BLaER1 treated with 17β-estradiol and CSF1 and Interleukin-3, amounts not matched to agents 10 nM and 100 nM (cell line): Measurements from ENCODE around the gene SSUH2.
A peak's percentile ranks its signal among the peaks of the same experiment; 100 is the strongest.

ENCODE experiments used
- H3K27ac ChIP-seq, 11 experiments: shearing (Covaris generic); formaldehyde crosslinking; 2 replicates each; pipeline ENCODE4 v1.8.1; 2022
- H3K27me3 ChIP-seq, 11 experiments: shearing (Covaris generic); formaldehyde crosslinking; 2 replicates each; pipeline ENCODE4 v1.8.1; 2022
- H3K36me3 ChIP-seq, 11 experiments: shearing (Covaris generic); formaldehyde crosslinking; 2 replicates each; pipeline ENCODE4 v1.8.1; 2022
- H3K4me1 ChIP-seq, 10 experiments: shearing (Covaris generic); formaldehyde crosslinking; 2 replicates each; pipeline ENCODE4 v1.8.1; 2022
- H3K4me2 ChIP-seq, 11 experiments: shearing (Covaris generic); formaldehyde crosslinking; 2 replicates each; pipeline ENCODE4 v1.8.1; 2022
- H3K4me3 ChIP-seq, 10 experiments: shearing (Covaris generic); formaldehyde crosslinking; 2 replicates each; pipeline ENCODE4 v1.8.1; 2022
- H3K9ac ChIP-seq, 11 experiments: shearing (Covaris generic); formaldehyde crosslinking; 2 replicates each; pipeline ENCODE4 v1.8.1; 2022
- H3K9me3 ChIP-seq, 11 experiments: shearing (Covaris generic); formaldehyde crosslinking; replicated peaks in 1 of 11; 2 replicates each; pipeline ENCODE4 v1.8.1; 2022
- H4K20me1 ChIP-seq, 11 experiments: shearing (Covaris generic); formaldehyde crosslinking; 2 replicates each; pipeline ENCODE4 v1.8.1; 2022
- Cebpa-rat ChIP-seq, 11 experiments: shearing (Covaris generic); IDR thresholded peaks; 2 replicates each; pipeline ENCODE4 v1.8.1; 2022

SSUH2 gene

DNA sequence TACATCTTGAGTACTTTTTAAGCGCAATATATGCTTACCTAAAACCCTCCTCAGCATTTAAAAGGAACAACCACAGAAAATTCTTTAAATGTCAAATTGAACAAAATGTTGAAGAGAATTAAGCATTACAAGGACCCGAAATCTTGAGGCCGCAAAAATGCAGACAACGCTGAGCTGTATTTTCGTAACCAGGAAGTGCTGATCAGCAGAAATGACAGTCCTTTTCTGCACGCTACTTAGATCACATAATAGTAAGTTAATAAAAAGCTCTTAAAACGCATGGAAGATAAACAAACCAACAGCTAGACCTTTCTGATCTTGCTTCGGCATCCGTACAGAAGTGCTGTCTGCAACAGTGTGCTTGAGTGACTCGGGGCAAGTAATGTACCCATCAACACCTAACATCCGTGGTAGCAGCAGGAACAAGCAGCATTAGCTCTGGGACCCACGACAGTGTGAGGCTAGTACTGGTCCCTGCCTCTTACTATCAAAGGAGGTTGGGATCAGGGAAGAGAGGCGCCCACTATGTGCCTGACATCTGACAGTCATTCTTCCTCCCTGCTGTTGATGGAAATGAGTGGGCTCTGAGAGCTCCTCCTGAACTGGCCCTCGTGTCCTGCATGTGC, 1.8 kb upstream of the SSUH2 start:
- H3K9ac ChIP-seq: no peak overlapping the region
- H3K4me1 ChIP-seq: peaks cover 0 to 28% (median 18%) of the 10 kb centered on the region in 10 experiments; a peak in 15 of 20 replicates
- no peaks in the 10 kb centered on the region for H3K27me3 ChIP-seq
- TF ChIP-seq Cebpa-rat (IDR thresholded peaks at IDR 0.05): no peak
- H3K36me3 ChIP-seq: no peaks in the 10 kb centered on the region
- no peaks in the 10 kb centered on the region for H3K9me3 ChIP-seq
- no peak overlapping the region for H3K4me2 ChIP-seq
- no peak overlapping the region for H3K4me3 ChIP-seq
- H4K20me1 ChIP-seq: no peaks in the 10 kb centered on the region
- H3K27ac ChIP-seq: no peak overlapping the region

DNA sequence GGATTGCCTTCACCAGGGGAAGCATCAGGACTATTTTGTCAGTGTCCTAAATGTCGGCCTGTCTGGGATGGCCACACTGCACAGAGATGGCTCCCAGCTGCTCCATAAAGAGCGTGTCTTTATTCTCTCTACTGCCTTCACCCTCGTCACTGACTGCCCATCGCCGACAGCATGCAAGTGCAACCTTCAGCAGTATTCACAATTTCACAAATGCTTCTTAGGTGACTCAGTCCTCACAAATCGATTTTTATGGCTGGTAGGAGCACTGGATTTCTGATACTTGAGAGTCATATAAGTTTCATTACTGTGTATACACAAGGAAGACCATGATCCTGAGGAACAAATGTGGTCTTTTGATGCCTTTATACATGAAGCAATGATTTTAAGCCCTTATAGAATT, 1.1 kb upstream of the SSUH2 start:
- Histone ChIP-seq H3K36me3 (no peaks in the 10 kb centered on the region), H3K27me3 (no peaks in the 10 kb centered on the region), H3K9ac (no peak overlapping the region), H3K4me2 (peak overlapping the region in 6 of 11 experiments; percentile 11 to 78 (median 74); a peak in 9 of 22 replicates), H3K27ac (no peak overlapping the region), H3K9me3 (no peaks in the 10 kb centered on the region), H4K20me1 (no peaks in the 10 kb centered on the region), H3K4me1 (peaks cover 0 to 21% (median 18%) of the 10 kb centered on the region in 10 experiments; a peak in 15 of 20 replicates), H3K4me3 (no peak overlapping the region)
- TF ChIP-seq Cebpa-rat (IDR thresholded peaks at IDR 0.05): no peak

DNA sequence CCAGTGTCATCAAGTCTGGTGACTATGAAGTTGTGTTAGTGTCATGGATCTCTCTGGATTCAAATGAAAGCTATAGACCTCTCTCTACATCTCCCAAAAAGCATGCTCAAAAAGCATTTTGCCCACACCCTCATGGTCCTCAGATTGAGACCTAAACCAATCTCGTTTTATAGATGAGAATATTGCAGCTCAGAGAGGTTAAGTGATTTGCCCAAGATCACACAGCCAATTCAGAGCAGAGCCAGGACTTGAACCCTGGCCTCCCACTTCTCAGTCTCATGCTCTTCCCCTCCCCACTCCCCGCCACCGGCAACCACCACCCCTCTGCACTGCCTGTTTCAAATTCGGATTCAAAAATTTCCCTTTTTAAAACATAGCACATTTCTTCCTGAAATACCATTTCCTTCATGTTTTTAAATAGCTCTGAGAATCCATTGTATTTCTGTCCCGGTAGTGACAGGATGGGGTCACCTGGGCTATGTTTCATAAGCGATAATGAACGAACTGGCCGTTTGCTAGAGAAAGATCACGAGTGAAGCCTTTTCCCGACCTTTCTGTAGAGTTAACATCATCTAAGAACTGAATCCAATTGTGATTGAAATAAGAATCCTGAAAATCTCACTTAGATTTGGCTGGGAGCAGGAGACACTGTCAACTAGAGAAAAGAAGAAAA, 769 bp downstream of the SSUH2 start:
- no peaks in the 10 kb centered on the region for H3K27me3 ChIP-seq
- no peak overlapping the region for H3K9ac ChIP-seq
- no peaks in the 10 kb centered on the region for H3K9me3 ChIP-seq

DNA sequence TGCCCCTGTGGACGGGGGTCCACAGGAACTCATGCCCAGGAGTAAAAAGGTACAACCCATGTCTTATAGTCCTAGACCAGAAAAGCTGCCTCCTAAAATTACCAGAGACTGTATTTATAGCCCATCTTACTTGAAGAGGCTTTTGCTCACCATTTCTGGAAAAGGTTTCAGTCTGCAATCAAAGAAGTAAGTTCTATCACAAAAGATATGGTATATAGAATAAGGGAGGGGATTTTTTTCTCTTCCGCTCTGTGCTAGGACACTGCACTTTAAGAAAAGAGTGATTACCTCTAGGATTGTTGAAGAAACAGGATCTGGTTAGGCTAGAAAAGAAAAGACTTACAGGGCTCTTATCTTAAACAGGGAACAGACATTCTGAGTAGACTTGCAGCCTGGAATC, 2.6 kb downstream of the SSUH2 start:
- Histone ChIP-seq H3K27me3 (no peaks in the 10 kb centered on the region), H3K9me3 (no peaks in the 10 kb centered on the region), H3K4me3 (no peak overlapping the region), H3K4me2 (no peak overlapping the region), H3K9ac (no peak overlapping the region), H4K20me1 (no peaks in the 10 kb centered on the region), H3K27ac (no peak overlapping the region), H3K36me3 (no peaks in the 10 kb centered on the region), H3K4me1 (peaks cover 0 to 36% (median 24%) of the 10 kb centered on the region in 10 experiments; a peak in 15 of 20 replicates)
- TF ChIP-seq Cebpa-rat (IDR thresholded peaks at IDR 0.05): no peak

More for the DNA sequence above, 769 bp downstream of the SSUH2 start:
- H3K4me1 ChIP-seq: peaks cover 0 to 27% (median 22%) of the 10 kb centered on the region in 10 experiments; a peak in 15 of 20 replicates
- no peaks in the 10 kb centered on the region for H3K36me3 ChIP-seq
- peak overlapping the region in 8 of 11 experiments; percentile 11 to 78 (median 68); a peak in 14 of 22 replicates for H3K4me2 ChIP-seq
- TF ChIP-seq Cebpa-rat (IDR thresholded peaks at IDR 0.05): no peak
- no peak overlapping the region for H3K27ac ChIP-seq
- no peaks in the 10 kb centered on the region for H4K20me1 ChIP-seq
- H3K4me3 ChIP-seq: no peak overlapping the region

DNA sequence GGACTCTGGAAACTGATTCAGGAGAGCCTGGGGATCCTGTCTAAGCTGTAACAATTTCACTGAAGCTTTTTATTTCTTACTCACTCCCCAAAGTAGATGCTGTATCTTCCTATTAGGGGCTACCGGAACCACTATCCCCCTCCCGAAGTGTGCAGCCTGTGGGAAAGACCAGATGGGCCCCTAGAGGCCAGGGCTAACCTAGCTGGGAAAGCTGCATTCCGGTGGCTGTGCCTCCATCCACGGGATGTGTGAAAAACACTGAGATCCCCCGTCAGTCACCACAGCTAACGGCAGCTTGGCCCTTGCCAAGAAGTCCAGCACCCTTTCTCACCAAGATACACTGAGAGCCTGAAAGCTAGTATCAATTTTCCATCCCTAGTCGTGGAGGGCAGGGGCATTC, 3.1 kb downstream of the SSUH2 start:
- Histone ChIP-seq H3K4me3 (no peak overlapping the region), H3K4me1 (peaks cover 0 to 36% (median 24%) of the 10 kb centered on the region in 10 experiments; a peak in 15 of 20 replicates), H3K4me2 (no peak overlapping the region), H3K27ac (no peak overlapping the region), H3K36me3 (no peaks in the 10 kb centered on the region), H3K9ac (no peak overlapping the region), H3K9me3 (no peaks in the 10 kb centered on the region), H4K20me1 (no peaks in the 10 kb centered on the region), H3K27me3 (no peaks in the 10 kb centered on the region)
- TF ChIP-seq Cebpa-rat (IDR thresholded peaks at IDR 0.05): no peak

DNA sequence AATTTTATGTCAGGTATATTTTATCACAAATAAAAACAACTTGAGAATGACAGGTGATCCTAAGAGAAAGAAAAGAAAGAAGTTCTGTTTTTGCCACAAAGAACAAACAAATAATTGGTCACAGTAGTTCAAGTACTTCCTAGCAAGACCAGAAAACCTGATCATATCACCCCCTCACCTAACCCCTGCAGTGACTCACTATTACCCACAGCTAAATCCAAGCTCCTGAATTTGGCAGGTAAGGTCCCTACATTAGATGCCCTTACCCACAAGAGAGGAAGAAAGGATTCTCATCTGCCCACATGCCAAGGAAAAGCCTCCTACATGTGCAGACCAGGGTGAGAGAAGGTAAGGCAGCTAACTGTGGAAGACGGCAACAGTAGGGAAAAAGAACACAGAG, 4.4 kb downstream of the SSUH2 start:
- Histone ChIP-seq H3K4me3 (no peak overlapping the region), H3K27me3 (no peaks in the 10 kb centered on the region), H3K4me1 (peaks cover 0 to 31% (median 20%) of the 10 kb centered on the region in 10 experiments; a peak in 15 of 20 replicates), H3K9ac (no peak overlapping the region), H3K4me2 (no peak overlapping the region), H3K36me3 (no peaks in the 10 kb centered on the region), H4K20me1 (no peaks in the 10 kb centered on the region), H3K9me3 (peaks cover 0 to 4% (median 0%) of the 10 kb centered on the region in 11 experiments; a peak in 1 of 22 replicates), H3K27ac (no peak overlapping the region)
- no peak for TF ChIP-seq Cebpa-rat (IDR thresholded peaks at IDR 0.05)

DNA sequence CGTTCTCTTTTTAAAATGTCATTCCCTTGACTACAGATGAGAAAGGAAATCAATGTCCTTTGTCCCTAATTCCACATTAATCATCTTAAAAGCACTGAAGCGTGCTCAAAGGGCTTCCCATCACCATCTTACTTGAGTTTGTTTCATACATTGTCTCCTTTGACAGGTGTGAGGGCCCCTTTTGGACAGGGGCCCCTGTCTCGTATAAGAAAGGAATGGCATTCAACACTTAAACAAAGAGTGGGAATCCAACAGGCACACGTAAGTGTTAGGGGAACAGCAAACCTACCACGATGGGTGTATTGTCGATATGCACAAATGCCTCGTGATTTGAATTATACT, 5.0 kb downstream of the SSUH2 start:
- H3K27ac ChIP-seq: no peak overlapping the region

DNA sequence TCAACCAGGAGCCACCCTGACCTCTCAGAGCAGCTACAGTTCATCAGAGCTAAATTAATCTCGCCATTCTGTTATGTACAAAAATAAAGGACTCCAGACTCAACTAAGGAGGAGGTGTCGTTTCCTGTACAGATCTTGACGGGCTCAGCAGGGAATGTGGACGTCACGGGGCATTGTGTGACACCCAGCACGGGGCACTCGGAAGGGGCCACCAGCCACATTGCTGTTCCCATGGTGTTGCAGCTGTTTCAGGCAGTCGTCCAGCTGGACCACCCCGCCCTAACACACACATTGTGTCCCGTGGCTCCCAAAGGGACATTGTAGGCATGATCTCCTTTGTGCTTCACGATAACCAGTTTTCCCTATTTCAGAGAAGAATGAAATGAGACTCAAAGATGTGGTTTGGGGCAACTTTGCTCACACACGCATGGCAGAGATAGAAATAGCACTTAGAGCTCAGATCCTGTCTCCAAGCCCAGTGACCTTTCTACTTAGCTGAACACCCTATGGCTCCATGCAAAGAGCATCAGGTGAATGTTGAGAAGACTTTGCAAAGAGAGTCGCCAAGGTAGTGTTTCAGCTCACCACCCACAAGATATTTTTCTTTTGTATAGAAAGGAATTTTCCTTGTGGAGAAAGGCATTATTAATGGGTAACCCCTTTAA, 5.5 kb downstream of the SSUH2 start:
- Histone ChIP-seq H3K4me2 (peak overlapping the region in 7 of 11 experiments; percentile 7 to 42 (median 23); a peak in 10 of 22 replicates), H3K27ac (no peak overlapping the region), H3K9ac (no peak overlapping the region), H3K4me3 (no peak overlapping the region), H3K4me1 (peaks cover 0 to 20% (median 9%) of the 10 kb centered on the region in 10 experiments; a peak in 14 of 20 replicates), H3K9me3 (peaks cover 0 to 4% (median 0%) of the 10 kb centered on the region in 11 experiments; a peak in 1 of 22 replicates), H3K36me3 (no peaks in the 10 kb centered on the region), H3K27me3 (no peaks in the 10 kb centered on the region), H4K20me1 (no peaks in the 10 kb centered on the region)
- no peak for TF ChIP-seq Cebpa-rat (IDR thresholded peaks at IDR 0.05)

More for the DNA sequence above, 5.0 kb downstream of the SSUH2 start:
- Histone ChIP-seq H3K9ac (no peak overlapping the region), H3K36me3 (no peaks in the 10 kb centered on the region), H3K4me3 (no peak overlapping the region), H3K9me3 (peaks cover 0 to 4% (median 0%) of the 10 kb centered on the region in 11 experiments; a peak in 1 of 22 replicates), H3K4me2 (no peak overlapping the region), H3K4me1 (peaks cover 0 to 25% (median 14%) of the 10 kb centered on the region in 10 experiments; a peak in 15 of 20 replicates), H3K27me3 (no peaks in the 10 kb centered on the region), H4K20me1 (no peaks in the 10 kb centered on the region)
- no peak for TF ChIP-seq Cebpa-rat (IDR thresholded peaks at IDR 0.05)

DNA sequence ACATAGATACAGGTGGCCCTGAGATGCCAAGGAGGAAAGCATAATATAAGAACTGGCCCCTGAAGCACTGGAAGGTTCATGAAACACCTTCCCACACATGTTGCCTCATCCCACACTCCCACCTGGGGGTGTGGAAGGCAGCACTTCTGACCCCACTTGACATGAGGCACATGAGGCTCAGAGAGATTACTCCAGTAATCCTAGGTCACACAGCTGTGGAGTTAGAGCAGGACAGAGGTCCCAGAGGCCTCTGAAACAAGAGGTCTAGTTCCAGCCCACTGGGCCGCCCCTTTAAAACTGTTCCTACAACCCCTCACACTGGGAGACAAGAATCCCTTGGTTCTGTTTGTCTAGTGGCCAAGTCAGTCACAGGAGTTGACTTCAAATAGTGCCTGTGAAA, 7.2 kb downstream of the SSUH2 start:
- Histone ChIP-seq H3K4me2 (no peak overlapping the region), H3K4me1 (peaks cover 0 to 15% (median 6%) of the 10 kb centered on the region in 10 experiments; a peak in 14 of 20 replicates), H3K9ac (no peak overlapping the region), H3K27ac (no peak overlapping the region), H3K36me3 (no peaks in the 10 kb centered on the region), H3K9me3 (peaks cover 0 to 4% (median 0%) of the 10 kb centered on the region in 11 experiments; a peak in 1 of 22 replicates), H4K20me1 (no peaks in the 10 kb centered on the region), H3K4me3 (no peak overlapping the region), H3K27me3 (no peaks in the 10 kb centered on the region)
- no peak for TF ChIP-seq Cebpa-rat (IDR thresholded peaks at IDR 0.05)
